Measurements from ENCODE around the gene CACNA2D3. TPM values are rescaled to one million over a fixed set of nuclear protein-coding genes. Genes with fewer than 3 reads are reported as not detected.

Gene CACNA2D3
- total RNA-seq, 8 experiments from 2014 or later: 0.49 to 20.7 (median 9.7) TPM; not detected in 1

DNA sequence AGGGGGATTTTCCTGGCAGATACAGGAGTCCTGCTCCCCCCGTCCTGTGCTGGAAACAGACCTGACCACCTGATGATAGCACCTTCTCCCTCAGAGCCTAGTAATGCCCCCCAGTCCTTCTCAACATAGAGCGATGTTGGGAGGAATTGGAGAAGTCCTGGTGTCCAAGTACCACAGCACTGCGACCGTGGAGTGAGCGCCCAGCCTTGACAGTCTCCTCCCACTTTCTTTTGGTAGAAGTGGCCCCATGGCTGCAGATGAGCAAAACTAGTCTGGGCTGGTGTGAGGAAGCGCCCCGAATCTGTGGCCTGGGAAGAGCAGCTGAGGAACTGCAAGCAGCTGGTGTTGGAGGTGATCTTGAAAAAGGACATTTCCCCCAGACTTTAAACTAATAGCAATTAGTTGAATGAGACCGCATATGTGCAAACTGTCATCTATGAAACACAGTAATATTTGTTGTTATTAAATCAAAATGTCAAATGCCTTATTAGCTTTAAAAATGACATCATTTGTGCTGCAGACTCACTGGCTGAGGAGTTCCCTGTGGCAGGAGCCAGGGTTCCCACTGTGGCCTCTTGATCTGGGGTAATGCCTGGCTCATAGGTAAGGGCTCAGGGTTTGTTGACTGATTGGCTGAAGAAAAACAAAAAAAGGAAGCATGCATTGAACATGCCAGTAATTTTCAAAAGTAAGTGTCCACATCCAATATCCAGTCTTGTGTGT is 121.8 kb downstream of the CACNA2D3 start:
- no peak overlapping the region for H3K27ac ChIP-seq
- peak in 6 of 8 experiments; percentile 26 to 68 (median 50) for ATAC-seq (replicated peaks in 6 of 8)
- no peaks in the 10 kb centered on the region for H3K4me1 ChIP-seq (replicated peaks in 1 of 2)
- no peak overlapping the region for H3K4me3 ChIP-seq
- in situ Hi-C loops (cut with MboI; ENCODE audit: low pct_unique_long_range_greater_than_20kb in 2 of 9, low sequenced_read_pairs in 9 of 9, unreplicated experiment in 9 of 9): no loop called here
- 20 to 100% (median 90%) methylated on average over 1 to 5 of the region's 8 CpGs; no CpG with 5 or more reads in 2 of the 10 experiments for WGBS, 10 experiments

DNA sequence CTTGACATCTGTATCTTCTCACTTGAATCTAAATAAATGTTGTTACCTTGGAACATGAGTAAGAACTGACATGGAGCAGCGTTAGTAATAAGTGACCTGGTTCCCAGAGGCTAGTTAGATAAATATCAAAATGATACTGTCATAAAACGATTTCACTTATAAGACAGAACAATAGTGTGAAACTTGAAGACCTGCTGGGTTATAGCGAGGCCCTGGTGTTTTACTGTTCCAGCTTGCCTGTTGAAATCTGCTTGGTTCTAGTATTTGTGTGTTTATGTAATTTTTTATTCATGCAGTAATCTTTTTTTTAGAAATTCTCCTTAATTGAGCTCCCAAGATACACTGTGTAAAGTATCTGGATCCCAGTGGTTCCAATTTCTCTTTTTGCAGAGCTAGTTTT is 129.4 kb downstream of the CACNA2D3 start:
- WGBS, 10 experiments: 8 to 100% (median 71%) methylated on average over 1 to 3 of the region's 3 CpGs
- in situ Hi-C loops (cut with MboI; ENCODE audit: low pct_unique_long_range_greater_than_20kb in 2 of 9, low sequenced_read_pairs in 9 of 9, unreplicated experiment in 9 of 9): no loop called here
- no peak overlapping the region for H3K4me3 ChIP-seq
- no peak overlapping the region for H3K27ac ChIP-seq
- H3K4me1 ChIP-seq (replicated peaks in 1 of 2): peaks cover 16 to 20% of the 10 kb centered on the region in 2 donors
- no peak for ATAC-seq (replicated peaks in 6 of 8)

DNA sequence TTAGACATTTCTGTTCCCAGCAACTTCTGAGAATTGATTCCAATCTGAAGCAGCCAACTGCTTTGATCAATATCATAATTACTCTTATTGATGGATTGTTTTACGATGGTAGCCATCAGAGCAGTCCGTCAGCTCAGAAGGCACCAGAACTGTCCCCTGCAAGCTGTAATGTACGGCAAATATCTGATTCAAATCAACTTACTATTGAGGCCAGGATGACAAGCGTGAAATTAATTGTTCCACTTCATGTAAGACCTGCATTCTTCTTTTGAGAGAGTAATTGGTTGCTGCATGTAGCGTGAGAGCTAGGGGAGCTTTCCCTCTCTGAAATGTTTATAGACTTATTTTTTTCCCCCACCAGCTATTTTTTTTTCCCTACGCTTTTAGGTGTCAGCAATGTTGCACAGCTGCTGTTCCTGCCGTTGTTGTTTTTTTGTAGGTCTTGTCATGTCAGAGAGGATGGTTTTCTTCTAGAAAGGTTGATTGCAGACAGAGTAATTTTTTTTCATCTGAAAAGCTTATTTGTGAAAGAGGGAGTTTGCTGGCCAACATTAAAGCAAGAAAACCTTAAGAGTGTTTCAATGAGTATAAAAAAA is 134.9 kb downstream of the CACNA2D3 start:
- Histone ChIP-seq H3K27ac (peak overlapping the region in 1 of 2 donors; percentile 18), H3K4me3 (no peak overlapping the region), H3K4me1 (replicated peaks in 1 of 2) (peaks cover 36 to 42% of the 10 kb centered on the region in 2 donors)
- ATAC-seq (replicated peaks in 6 of 8): peak in 5 of 8 experiments; percentile 88 to 94 (median 92)
- 7 to 58% (median 36%) methylated on average over 3 to 6 of the region's 7 CpGs; no CpG with 5 or more reads in 1 of the 10 experiments for whole genome bisulfite sequencing, 10 experiments
- in situ Hi-C loops (cut with MboI; ENCODE audit: low pct_unique_long_range_greater_than_20kb in 2 of 9, low sequenced_read_pairs in 9 of 9, unreplicated experiment in 9 of 9): no loop called here

DNA sequence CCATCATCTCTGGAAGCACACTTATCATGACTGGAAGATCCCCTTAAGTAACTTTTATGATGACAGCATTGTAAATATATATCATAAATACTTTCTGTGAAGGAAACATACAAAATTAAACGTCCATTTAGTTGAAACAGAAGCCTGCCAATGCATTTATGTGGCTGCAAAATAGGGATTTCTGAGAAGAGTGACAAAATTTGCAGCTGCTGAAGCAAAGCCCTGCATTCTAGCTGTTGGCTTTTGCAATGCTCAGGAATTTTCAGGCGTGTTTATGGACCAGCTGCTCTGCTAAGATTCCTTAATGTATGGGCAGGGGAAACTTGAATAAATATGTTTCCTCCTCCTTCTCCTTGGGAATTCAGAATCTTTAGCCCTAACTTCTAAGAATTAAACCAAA is 137.3 kb downstream of the CACNA2D3 start:
- Histone ChIP-seq H3K4me1 (replicated peaks in 1 of 2) (peaks cover 31 to 47% of the 10 kb centered on the region in 2 donors), H3K27ac (no peak overlapping the region), H3K4me3 (no peak overlapping the region)
- 0 to 86% (median 49%) methylated on average over 1 to 2 of the region's 2 CpGs; no CpG with 5 or more reads in 2 of the 10 experiments for WGBS, 10 experiments
- in situ Hi-C loops (cut with MboI; ENCODE audit: low pct_unique_long_range_greater_than_20kb in 2 of 9, low sequenced_read_pairs in 9 of 9, unreplicated experiment in 9 of 9): no loop called here
- peak in 1 of 8 experiments; percentile 48 for ATAC-seq (replicated peaks in 6 of 8)

DNA sequence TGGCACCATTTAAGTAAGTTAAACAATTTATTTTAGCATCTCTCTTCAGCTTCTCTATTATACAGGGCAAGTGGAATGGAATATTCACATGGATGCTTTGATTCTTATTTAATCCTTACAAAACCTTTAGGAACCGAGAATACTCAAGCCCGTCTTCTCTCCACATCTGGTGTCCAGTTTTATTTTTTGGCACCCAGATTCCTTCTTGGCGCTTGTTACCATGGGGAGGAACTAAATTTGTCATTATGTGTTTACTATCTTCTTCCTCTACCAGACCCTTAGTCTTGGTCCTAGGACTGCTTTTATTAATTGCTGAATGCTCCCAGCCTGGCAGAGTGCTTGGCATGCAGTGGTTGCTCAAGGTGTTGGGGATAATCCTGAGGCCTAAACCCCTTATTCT is 138.8 kb downstream of the CACNA2D3 start:
- Histone ChIP-seq H3K4me1 (replicated peaks in 1 of 2) (peaks cover 22 to 42% of the 10 kb centered on the region in 2 donors), H3K27ac (no peak overlapping the region), H3K4me3 (no peak overlapping the region)
- peak in 1 of 8 experiments; percentile 66 for ATAC-seq (replicated peaks in 6 of 8)
- WGBS, 10 experiments: 0 to 100% (median 100%) methylated on average over 1 to 3 of the region's 3 CpGs; no CpG with 5 or more reads in 1 of the 10 experiments
- in situ Hi-C loops (cut with MboI; ENCODE audit: low pct_unique_long_range_greater_than_20kb in 2 of 9, low sequenced_read_pairs in 9 of 9, unreplicated experiment in 9 of 9): no loop called here

DNA sequence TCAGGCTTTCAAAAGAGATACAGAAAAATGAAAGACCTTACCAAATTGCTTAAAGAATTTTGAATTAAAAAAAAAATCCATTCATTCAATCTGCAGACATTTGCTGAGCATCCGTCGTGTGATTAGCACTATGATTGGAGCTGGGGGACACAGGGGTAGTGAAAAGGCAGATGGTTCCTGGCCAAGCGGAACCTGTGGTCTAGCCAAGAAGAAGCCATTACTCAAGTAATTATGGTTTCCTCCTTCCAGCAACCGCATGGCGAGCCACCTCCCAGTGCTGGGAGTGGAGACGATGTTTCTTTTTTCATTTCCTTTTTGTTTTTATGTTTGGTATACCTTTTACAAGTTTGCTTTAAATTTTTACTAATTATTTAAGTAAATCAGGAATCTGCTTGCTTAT is 140.2 kb downstream of the CACNA2D3 start:
- WGBS, 10 experiments: 44 to 95% (median 82%) methylated on average over 1 to 6 of the region's 6 CpGs; no CpG with 5 or more reads in 1 of the 10 experiments
- in situ Hi-C loops (cut with MboI; ENCODE audit: low pct_unique_long_range_greater_than_20kb in 2 of 9, low sequenced_read_pairs in 9 of 9, unreplicated experiment in 9 of 9): no loop called here
- no peak for ATAC-seq (replicated peaks in 6 of 8)

DNA sequence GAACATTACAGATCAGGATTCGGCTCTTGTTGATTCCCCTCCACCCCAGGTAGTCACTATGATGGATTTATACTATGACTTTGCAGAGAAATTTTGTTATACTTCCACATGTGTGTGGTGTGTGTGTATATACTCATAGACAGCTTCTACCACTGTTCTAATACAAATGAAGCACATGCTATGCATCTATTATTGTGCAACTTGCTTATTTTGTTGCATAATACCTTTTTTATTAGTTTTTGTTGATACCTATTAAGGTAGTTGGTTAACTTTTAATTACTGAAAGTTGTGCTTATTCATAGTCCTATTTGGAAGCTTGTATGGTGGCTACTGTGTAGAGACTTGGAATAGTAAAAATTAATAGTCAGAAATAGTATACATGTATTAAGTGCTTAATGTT is 140.6 kb downstream of the CACNA2D3 start:
- WGBS, 10 experiments: 9 to 100% (median 57%) methylated on average over 1 of the region's 1 CpG; no CpG with 5 or more reads in 3 of the 10 experiments
- in situ Hi-C loops (cut with MboI; ENCODE audit: low pct_unique_long_range_greater_than_20kb in 2 of 9, low sequenced_read_pairs in 9 of 9, unreplicated experiment in 9 of 9): no loop called here
- no peak overlapping the region for H3K27ac ChIP-seq
- no peak for ATAC-seq (replicated peaks in 6 of 8)
- no peak overlapping the region for H3K4me3 ChIP-seq
- H3K4me1 ChIP-seq (replicated peaks in 1 of 2): peaks cover 9 to 25% of the 10 kb centered on the region in 2 donors

More for the DNA sequence above, 140.2 kb downstream of the CACNA2D3 start:
- Histone ChIP-seq H3K27ac (no peak overlapping the region), H3K4me3 (no peak overlapping the region), H3K4me1 (replicated peaks in 1 of 2) (peaks cover 11 to 29% of the 10 kb centered on the region in 2 donors)

DNA sequence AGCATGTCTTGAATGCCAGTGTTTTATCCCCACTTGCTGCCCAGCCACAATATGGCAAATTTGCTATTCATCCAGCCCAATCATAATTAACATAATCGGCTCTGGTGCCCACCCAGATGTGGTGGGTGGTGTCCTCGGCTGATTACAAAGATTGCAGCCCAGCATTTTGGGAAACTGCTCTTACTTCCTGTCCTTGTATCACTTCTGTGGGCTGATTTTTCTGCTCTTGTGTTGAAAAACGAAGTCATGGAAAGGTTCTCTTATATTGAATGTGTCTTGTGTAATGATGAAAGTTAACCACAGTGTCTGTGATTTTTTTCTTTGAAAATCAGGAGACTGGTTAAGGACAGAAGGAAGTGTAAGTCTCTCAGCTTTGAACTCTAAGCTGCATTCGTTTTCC is 141.7 kb downstream of the CACNA2D3 start:
- Histone ChIP-seq H3K27ac (no peak overlapping the region), H3K4me1 (replicated peaks in 1 of 2) (peaks cover 4 to 19% of the 10 kb centered on the region in 2 donors), H3K4me3 (no peak overlapping the region)
- in situ Hi-C loops (cut with MboI; ENCODE audit: low pct_unique_long_range_greater_than_20kb in 2 of 9, low sequenced_read_pairs in 9 of 9, unreplicated experiment in 9 of 9): no loop called here
- WGBS, 10 experiments: 0 to 73% (median 42%) methylated on average over 1 to 4 of the region's 4 CpGs; no CpG with 5 or more reads in 4 of the 10 experiments
- no peak for ATAC-seq (replicated peaks in 6 of 8)

DNA sequence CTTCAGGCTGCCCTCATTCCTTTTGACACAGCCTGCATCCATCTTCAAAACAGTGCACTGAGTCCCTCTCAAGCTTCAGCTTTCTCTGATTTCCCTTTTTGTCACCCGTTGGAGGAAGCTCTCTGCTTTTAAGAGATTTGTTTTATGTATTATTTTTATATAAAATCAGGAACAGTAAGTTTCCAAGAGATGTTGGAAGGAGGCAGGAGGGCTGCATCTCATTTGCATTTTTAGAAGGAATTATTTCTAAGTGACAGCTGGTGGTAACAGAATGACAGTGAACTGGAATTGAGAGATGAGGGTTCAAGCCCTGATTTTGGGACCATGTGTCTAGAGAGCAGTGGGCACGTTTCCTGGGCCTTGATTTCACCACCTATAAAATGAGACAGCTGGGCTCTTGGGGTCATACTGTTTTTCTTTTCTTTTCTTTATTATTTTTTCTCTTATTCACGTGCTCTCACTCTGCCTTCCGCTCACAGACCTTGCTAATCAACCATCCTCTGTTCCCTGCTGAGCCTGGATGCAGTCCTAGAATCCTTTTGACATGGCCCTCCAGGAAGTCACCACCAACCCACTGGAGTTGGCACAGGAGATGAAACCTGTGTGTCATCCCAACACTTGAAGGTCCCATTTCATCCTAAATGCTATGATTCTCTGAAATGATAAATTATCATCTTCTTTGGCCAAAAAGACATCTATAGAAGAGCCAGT is 148.6 kb downstream of the CACNA2D3 start:
- Histone ChIP-seq H3K27ac (no peak overlapping the region), H3K4me1 (replicated peaks in 1 of 2) (peaks cover 12% of the 10 kb centered on the region in 2 donors), H3K4me3 (no peak overlapping the region)
- in situ Hi-C loops (cut with MboI; ENCODE audit: low pct_unique_long_range_greater_than_20kb in 2 of 9, low sequenced_read_pairs in 9 of 9, unreplicated experiment in 9 of 9): no loop called here
- ATAC-seq (replicated peaks in 6 of 8): no peak
- 11 to 84% (median 43%) methylated on average over 1 to 4 of the region's 4 CpGs; no CpG with 5 or more reads in 1 of the 10 experiments for whole genome bisulfite sequencing, 10 experiments

DNA sequence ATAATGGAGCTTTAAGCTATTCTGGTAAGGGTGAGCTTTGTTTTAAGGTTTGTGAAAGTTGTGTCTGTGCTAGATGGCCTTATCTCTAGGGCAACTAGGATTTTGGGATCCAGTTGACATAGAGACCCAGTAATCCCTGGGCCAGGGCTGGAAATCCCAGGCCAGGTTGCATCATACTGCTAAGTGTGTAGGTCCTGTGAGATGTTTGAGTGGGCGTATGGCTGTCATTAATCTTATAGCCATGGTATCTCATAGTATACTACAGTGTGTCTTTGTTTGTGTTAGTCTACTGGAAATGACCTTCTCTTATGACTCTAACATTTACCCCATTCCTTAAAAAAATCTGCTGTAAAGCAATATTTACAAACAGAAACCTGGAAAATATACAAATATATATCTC is 151.4 kb downstream of the CACNA2D3 start:
- WGBS, 10 experiments: 0 to 89% (median 67%) methylated on average over 1 of the region's 1 CpG; no CpG with 5 or more reads in 5 of the 10 experiments

DNA sequence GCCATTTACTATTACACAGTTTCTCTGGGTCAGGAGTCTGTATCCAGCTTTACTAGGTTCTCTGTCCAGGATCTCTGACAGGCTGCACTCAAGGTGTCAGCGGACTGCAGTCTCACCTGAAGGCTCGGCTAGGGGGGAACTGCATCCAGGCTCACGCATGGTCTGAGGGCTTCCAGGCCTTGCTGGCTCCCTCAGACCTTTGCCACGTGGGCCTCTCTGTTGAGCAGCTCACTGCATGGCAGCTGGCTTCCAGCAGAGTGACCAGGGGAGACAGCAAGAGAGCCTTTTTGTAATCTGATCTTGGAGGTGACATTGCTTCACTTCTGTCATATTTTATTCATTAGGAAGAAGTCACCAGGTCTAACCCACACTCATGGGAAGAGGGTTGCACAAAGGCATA is 152.3 kb downstream of the CACNA2D3 start:
- H3K27ac ChIP-seq: no peak overlapping the region
- in situ Hi-C loops (cut with MboI; ENCODE audit: low pct_unique_long_range_greater_than_20kb in 2 of 9, low sequenced_read_pairs in 9 of 9, unreplicated experiment in 9 of 9): no loop called here
- H3K4me1 ChIP-seq (replicated peaks in 1 of 2): peaks cover 21% of the 10 kb centered on the region in 2 donors
- ATAC-seq (replicated peaks in 6 of 8): peak in 6 of 8 experiments; percentile 8 to 48 (median 20)
- H3K4me3 ChIP-seq: no peak overlapping the region
- WGBS, 10 experiments: 33 to 100% (median 71%) methylated on average over 1 to 3 of the region's 4 CpGs; no CpG with 5 or more reads in 4 of the 10 experiments

More for the DNA sequence above, 151.4 kb downstream of the CACNA2D3 start:
- peak in 5 of 8 experiments; percentile 70 to 93 (median 76) for ATAC-seq (replicated peaks in 6 of 8)
- Histone ChIP-seq H3K4me1 (replicated peaks in 1 of 2) (peaks cover 13% of the 10 kb centered on the region in 2 donors), H3K4me3 (no peak overlapping the region), H3K27ac (no peak overlapping the region)
- in situ Hi-C loops (cut with MboI; ENCODE audit: low pct_unique_long_range_greater_than_20kb in 2 of 9, low sequenced_read_pairs in 9 of 9, unreplicated experiment in 9 of 9): no loop called here

DNA sequence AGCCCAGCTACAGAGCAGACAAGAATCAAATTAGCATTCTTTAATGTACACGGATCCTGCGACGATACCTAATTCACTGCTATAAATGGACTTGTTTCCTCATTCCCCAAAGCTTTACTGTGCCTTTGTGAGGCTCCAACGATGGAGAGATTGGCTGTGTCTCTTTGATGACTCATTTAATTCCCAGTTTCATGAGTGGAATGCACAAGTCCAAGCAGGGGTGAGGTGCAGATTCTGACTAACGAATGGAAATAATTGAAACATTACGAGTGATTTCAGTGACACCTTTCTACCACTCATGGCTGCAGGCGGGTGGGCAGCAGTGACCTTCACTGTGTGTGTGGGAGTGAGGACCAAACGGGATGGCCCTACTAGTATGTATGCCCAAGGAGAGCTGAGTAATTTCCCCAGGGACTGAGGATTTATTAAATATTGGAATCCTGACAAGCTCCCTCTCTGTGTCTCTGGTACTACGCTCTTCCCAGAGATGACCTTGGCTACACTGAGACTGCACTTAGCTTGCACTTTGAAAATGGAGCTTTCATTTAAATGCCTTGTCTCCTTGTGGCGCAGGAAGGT is 156.7 kb downstream of the CACNA2D3 start:
- 17 to 100% (median 75%) methylated on average over 1 to 9 of the region's 10 CpGs; no CpG with 5 or more reads in 3 of the 10 experiments for WGBS, 10 experiments
- Histone ChIP-seq H3K27ac (peak overlapping the region; percentile 6 to 56), H3K4me3 (no peak overlapping the region), H3K4me1 (replicated peaks in 1 of 2) (peaks cover 18 to 25% of the 10 kb centered on the region in 2 donors)
- in situ Hi-C loops (cut with MboI; ENCODE audit: low pct_unique_long_range_greater_than_20kb in 2 of 9, low sequenced_read_pairs in 9 of 9, unreplicated experiment in 9 of 9): no loop called here
- ATAC-seq (replicated peaks in 6 of 8): peak in 7 of 8 experiments; percentile 69 to 93 (median 87)

All from motor neuron (in vitro differentiated cells).